GM23338 (cell line): ENCODE measurements around the gene CRYL1. TPM values are rescaled to one million over a fixed set of nuclear protein-coding genes. Genes with fewer than 3 reads are reported as not detected.

ENCODE experiments used
- ATAC-seq: fragments of 200-7000 bp; cut with Tn5 transposase; 3 replicates; pipeline ENCODE4 v1.9.1; 2020
- DNase-seq: peaks from one replicate; pipeline ENCODE4 v3.0.0-alpha.2; 2015; ENCODE audit warnings: low spot score
- H2AFZ ChIP-seq: fragments of 200-600 bp; sonication (generic); 2 replicates; pipeline ENCODE4 v1.8.0; 2016; ENCODE audit warnings: antibody characterized with exemption, mild to moderate bottlenecking, moderate library complexity
- H3F3A ChIP-seq: fragments of 200-600 bp; sonication (generic); replicated peaks from 2 replicates; pipeline ENCODE4 v1.8.0; 2017; ENCODE audit warnings: antibody characterized with exemption, mixed run types, low read depth
- H3K27ac ChIP-seq: fragments of 200-600 bp; sonication (generic); 2 replicates; pipeline ENCODE4 v1.6.1; 2016; ENCODE audit warnings: low read depth
- H3K27me3 ChIP-seq: fragments of 200-600 bp; sonication (generic); 2 replicates; pipeline ENCODE4 v1.8.0; 2016; ENCODE audit warnings: mild to moderate bottlenecking, mixed run types, moderate library complexity; ENCODE audit not compliant: insufficient read depth
- H3K36me3 ChIP-seq: fragments of 200-600 bp; sonication (generic); 2 replicates; pipeline ENCODE4 v1.8.0; 2016; ENCODE audit warnings: mild to moderate bottlenecking; ENCODE audit not compliant: insufficient read depth
- H3K4me1 ChIP-seq: fragments of 200-600 bp; sonication (generic); 2 replicates; pipeline ENCODE4 v1.8.0; 2016; ENCODE audit warnings: mild to moderate bottlenecking, moderate library complexity; ENCODE audit not compliant: insufficient read depth
- H3K4me2 ChIP-seq: fragments of 200-600 bp; sonication (generic); 2 replicates; pipeline ENCODE4 v1.7.1; 2017; ENCODE audit warnings: mixed run types
- H3K4me3 ChIP-seq: fragments of 200-600 bp; sonication (generic); 2 replicates; pipeline ENCODE4 v1.6.1; 2016; ENCODE audit warnings: mixed run types
- H3K79me2 ChIP-seq: fragments of 200-600 bp; sonication (generic); replicated peaks from 2 replicates; pipeline ENCODE4 v1.8.0; 2017; ENCODE audit warnings: mild to moderate bottlenecking; ENCODE audit not compliant: insufficient read depth
- H3K9me2 ChIP-seq: fragments of 200-600 bp; sonication (generic); 2 replicates; pipeline ENCODE4 v1.8.0; 2017; ENCODE audit not compliant: insufficient read depth
- H4K20me1 ChIP-seq: fragments of 200-600 bp; sonication (generic); replicated peaks from 2 replicates; pipeline ENCODE4 v1.8.0; 2017; ENCODE audit warnings: mild to moderate bottlenecking; ENCODE audit not compliant: insufficient read depth
- H3K27ac Mint-ChIP-seq: 2 replicates; pipeline ENCODE4 v1.8.0; 2020; ENCODE audit warnings: inconsistent platforms, mild to moderate bottlenecking, moderate library complexity, mixed read lengths
- H3K27me3 Mint-ChIP-seq: 3 replicates; pipeline ENCODE4 v1.8.0; 2022; ENCODE audit warnings: low read depth, mild to moderate bottlenecking, moderate library complexity, mixed read lengths, inconsistent platforms; ENCODE audit not compliant: insufficient read depth, poor library complexity
- H3K36me3 Mint-ChIP-seq: 3 replicates; pipeline ENCODE4 v1.8.0; 2021; ENCODE audit warnings: low read depth, mild to moderate bottlenecking, inconsistent platforms, moderate library complexity, mixed read lengths
- H3K4me1 Mint-ChIP-seq: 3 replicates; pipeline ENCODE4 v1.8.0; 2020; ENCODE audit warnings: mild to moderate bottlenecking, inconsistent platforms, mixed read lengths
- H3K4me3 Mint-ChIP-seq: 3 replicates; pipeline ENCODE4 v1.8.0; 2021; ENCODE audit warnings: moderate library complexity, mild to moderate bottlenecking, inconsistent platforms, mixed read lengths
- H3K9me3 Mint-ChIP-seq: 3 replicates; pipeline ENCODE4 v1.8.0; 2020; ENCODE audit warnings: moderate library complexity, mild to moderate bottlenecking, inconsistent platforms, mixed read lengths
- CREB1 ChIP-seq: fragments of 250-450 bp; sonication (Bioruptor Pico); IDR thresholded peaks from 2 replicates; pipeline ENCODE4 v1.5.0; 2020; ENCODE audit warnings: low read depth, mild to moderate bottlenecking, moderate library complexity
- CTCF ChIP-seq, 2 experiments: fragments of 200-600 bp in 1 of 2; sonication (generic) in 1 of 2; conservative IDR thresholded peaks; 2 replicates each; pipeline versions ENCODE4 v1.5.1 to v1.6.1; 2016 to 2017; ENCODE audit warnings: antibody characterized with exemption in 2 of 2, low read depth in 2 of 2, mild to moderate bottlenecking in 2 of 2, moderate library complexity in 1 of 2
- ETS1 ChIP-seq: IDR thresholded peaks from 2 replicates; pipeline ENCODE4 v1.6.1; 2016; ENCODE audit warnings: antibody characterized with exemption
- EZH2 ChIP-seq: fragments of 200-600 bp; sonication (generic); IDR thresholded peaks from one replicate; pipeline ENCODE4 v1.8.0; 2017; ENCODE audit warnings: antibody characterized with exemption, mild to moderate bottlenecking, low read depth; ENCODE audit not compliant: unreplicated experiment
- JUNB ChIP-seq: IDR thresholded peaks from one replicate; pipeline ENCODE4 v1.6.1; 2016; ENCODE audit warnings: antibody characterized with exemption; ENCODE audit not compliant: unreplicated experiment
- POLR2AphosphoS5 ChIP-seq: IDR thresholded peaks from 2 replicates; pipeline ENCODE4 v1.6.1; 2016; ENCODE audit warnings: antibody characterized with exemption, low read depth
- REST ChIP-seq: IDR thresholded peaks from one replicate; pipeline ENCODE4 v1.6.1; 2018; ENCODE audit warnings: antibody characterized with exemption; ENCODE audit not compliant: unreplicated experiment
- STAT1 ChIP-seq: IDR thresholded peaks from one replicate; pipeline ENCODE4 v1.6.1; 2016; ENCODE audit warnings: antibody characterized with exemption; ENCODE audit not compliant: unreplicated experiment
- ZNF114 ChIP-seq: fragments of 250-450 bp; sonication (Bioruptor Pico); IDR thresholded peaks from 2 replicates; pipeline ENCODE4 v1.5.0; 2020; ENCODE audit warnings: mild to moderate bottlenecking, moderate library complexity
- ZNF462 ChIP-seq: fragments of 250-450 bp; sonication (Bioruptor Pico); IDR thresholded peaks from 2 replicates; pipeline ENCODE4 v1.5.0; 2020; ENCODE audit warnings: mild to moderate bottlenecking, moderate library complexity
- polyA plus RNA-seq: library from polyadenylated mRNA; unstranded; fragments of >200 nt; fragmentation: Nextera tagmentation; extraction: Ambion mirVana; gene quantifications from 2 replicates; pipeline ENCODE4 v1.2.1, GENCODE V29; 2016
- total RNA-seq: library from RNA; depleted of rRNA; stranded (reverse); fragments of >200 nt; shearing (Covaris generic); gene quantifications from 2 replicates; pipeline ENCODE4 v1.2.3, GENCODE V29; 2014

The CRYL1 gene
- total and polyA plus RNA-seq, 2 experiments from 2014 or later: 2.2 to 2.6 TPM

GRCh38 chr13:20363603-20364002 lies 162.1 kb downstream of the CRYL1 start:
- no peaks in the 10 kb centered on the region for H3K9me3 Mint-ChIP-seq
- Histone ChIP-seq H2AFZ (no peak overlapping the region), H3K79me2 (no peaks in the 10 kb centered on the region), H3K4me1 (no peaks in the 10 kb centered on the region), H3K9me2 (no peaks in the 10 kb centered on the region), H3K36me3 (no peaks in the 10 kb centered on the region), H3K4me2 (no peak overlapping the region), H3K27ac (no peak overlapping the region), H4K20me1 (no peaks in the 10 kb centered on the region), H3K27me3 (peaks cover 63% of the 10 kb centered on the region), H3K4me3 (no peak overlapping the region), H3F3A (no peaks in the 10 kb centered on the region)
- TF ChIP-seq CTCF (conservative IDR thresholded peaks at IDR 0.05; ENCODE audit: low read depth in 2 of 2) (no peak), ZNF114 (CRISPR knock-in tag) (no peak), EZH2 (no peak), ETS1 (no peak), POLR2AphosphoS5 (no peak)
- no peak overlapping the region for H3K27ac Mint-ChIP-seq
- no peaks in the 10 kb centered on the region for H3K36me3 Mint-ChIP-seq
- no peak for DNase-seq
- peaks cover 63% of the 10 kb centered on the region for H3K27me3 Mint-ChIP-seq
- peaks cover 17% of the 10 kb centered on the region for H3K4me1 Mint-ChIP-seq
- no peak overlapping the region for H3K4me3 Mint-ChIP-seq
- no peak for ATAC-seq

GRCh38 chr13:20363172-20363571 lies 162.5 kb downstream of the CRYL1 start:
- no peak overlapping the region for H3K27ac Mint-ChIP-seq
- no peak for ATAC-seq
- Histone ChIP-seq H3K27ac (no peak overlapping the region), H3K79me2 (no peaks in the 10 kb centered on the region), H3K27me3 (peaks cover 67% of the 10 kb centered on the region), H3K36me3 (no peaks in the 10 kb centered on the region), H2AFZ (no peak overlapping the region), H3K4me1 (no peaks in the 10 kb centered on the region), H4K20me1 (no peaks in the 10 kb centered on the region), H3K4me2 (no peak overlapping the region), H3K9me2 (no peaks in the 10 kb centered on the region), H3F3A (no peaks in the 10 kb centered on the region), H3K4me3 (no peak overlapping the region)
- no peak overlapping the region for H3K4me3 Mint-ChIP-seq
- DNase-seq: no peak
- H3K36me3 Mint-ChIP-seq: no peaks in the 10 kb centered on the region
- H3K27me3 Mint-ChIP-seq: peaks cover 66% of the 10 kb centered on the region
- H3K4me1 Mint-ChIP-seq: peaks cover 17% of the 10 kb centered on the region
- no peaks in the 10 kb centered on the region for H3K9me3 Mint-ChIP-seq
- TF ChIP-seq EZH2: no peak
- TF ChIP-seq STAT1: no peak
- no peak for TF ChIP-seq ZNF462 (CRISPR knock-in tag)
- no peak for TF ChIP-seq JUNB
- no peak for TF ChIP-seq REST
- no peak for TF ChIP-seq CREB1
